GM19324 (cell line): ENCODE data around the gene RABIF.
"Not testable (repeated sequence)": the region's sequence is repeated elsewhere in the genome, so short reads cannot be mapped to it uniquely, and the experiment has no call there.

Experiments
- ATAC-seq: cut with Tn5 transposase; IDR thresholded peaks from one replicate; pipeline ENCODE4 v1.9.1; 2021; ENCODE audit warnings: mild to moderate bottlenecking, moderate library complexity; ENCODE audit not compliant: unreplicated experiment, low FRiP score

Gene RABIF

DNA sequence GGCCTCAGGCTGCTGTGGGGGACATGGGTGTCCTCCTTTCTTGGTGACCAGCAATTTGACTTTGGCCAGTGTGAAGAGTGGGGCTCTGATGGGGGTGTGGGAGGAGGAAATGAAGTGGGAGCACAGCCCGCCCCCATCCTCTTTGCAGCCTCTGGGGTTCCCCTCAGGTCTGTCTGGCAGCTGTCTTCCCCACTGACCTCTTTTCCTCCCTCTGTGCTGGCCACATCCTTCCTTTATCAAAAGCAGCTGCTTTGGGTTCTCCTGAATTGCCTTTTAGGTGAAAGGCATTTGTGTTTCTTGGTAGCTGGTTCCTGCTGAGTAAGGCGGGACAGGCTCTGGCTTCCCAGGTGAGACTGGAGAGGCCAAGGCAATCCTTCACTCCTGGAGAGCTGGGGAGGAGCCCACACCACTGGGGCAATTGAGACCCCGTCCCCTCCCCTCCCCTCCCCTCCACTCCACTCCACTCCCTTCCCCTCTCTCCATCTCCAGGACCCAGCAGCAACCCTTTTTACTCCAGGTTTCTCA is 53.3 kb downstream of the RABIF start:
- no peak for ATAC-seq

DNA sequence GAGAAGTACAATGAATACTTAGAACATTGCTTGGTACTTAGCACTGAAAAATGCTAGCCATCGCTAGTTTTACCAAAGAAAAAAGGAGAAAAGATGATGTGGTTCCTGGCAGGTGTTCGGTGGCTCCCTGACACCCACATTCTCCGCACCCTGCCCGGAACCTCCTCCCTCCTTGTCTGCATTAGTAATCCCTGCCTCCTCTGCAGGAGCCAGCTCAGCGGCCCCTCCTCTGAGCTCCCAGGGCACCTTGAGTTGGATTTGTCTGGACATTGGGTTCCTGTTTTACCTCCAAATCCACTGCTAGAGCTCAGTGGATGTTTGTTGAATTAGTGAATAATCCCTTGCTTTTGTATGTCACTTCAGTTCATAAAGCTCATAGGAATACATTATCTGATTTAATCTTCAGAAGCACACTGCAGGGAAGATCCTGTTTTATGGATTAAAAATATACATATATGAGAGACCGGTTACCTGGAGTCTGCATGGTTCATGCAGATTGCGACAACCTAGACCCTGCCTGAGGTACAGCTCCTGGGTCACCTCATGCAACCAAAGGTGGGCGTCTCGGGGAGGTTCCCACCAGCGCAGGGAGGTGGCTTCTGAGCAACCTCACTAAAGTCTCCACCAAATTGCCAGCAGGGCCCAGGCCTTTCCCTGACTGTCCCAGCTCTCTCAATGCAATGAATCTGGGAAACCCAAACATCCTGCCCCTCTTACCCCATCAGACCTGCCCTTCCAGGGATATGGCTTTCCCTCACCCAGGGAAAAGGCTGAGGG is 54.0 kb downstream of the RABIF start:
- no peak for ATAC-seq

DNA sequence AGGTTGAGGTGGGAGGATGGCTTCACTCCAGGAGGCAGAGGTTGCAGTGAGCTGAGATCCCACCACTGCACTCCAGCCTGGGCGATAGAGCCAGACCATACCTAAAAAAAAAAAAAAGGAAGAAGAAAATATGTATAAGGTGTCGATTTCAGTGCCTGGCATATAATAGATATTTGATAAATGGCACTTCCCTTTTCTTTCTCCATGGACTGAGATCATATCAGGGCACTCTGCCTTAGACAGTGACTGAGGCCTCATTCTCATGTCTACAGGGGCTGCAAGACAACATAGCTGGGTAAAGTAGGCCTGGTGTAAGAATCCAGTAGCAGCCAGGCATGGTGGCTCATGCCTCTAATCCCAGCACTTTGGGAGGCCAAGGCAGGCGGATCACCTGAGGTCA is 57.0 kb downstream of the RABIF start:
- no peak for ATAC-seq

GRCh38 chr1:202829223-202829622 is 59.7 kb downstream of the RABIF start:
- not testable (repeated sequence) for ATAC-seq
